Loucy (cell line): ENCODE measurements around the gene YWHAQ.

ENCODE experiments used
- CTCF ChIP-seq: fragments of 200-600 bp; sonication (generic); conservative IDR thresholded peaks from 2 replicates; pipeline ENCODE4 v1.5.1; 2014; ENCODE audit warnings: mild to moderate bottlenecking, antibody characterized with exemption, low read length
- EZH2phosphoT487 ChIP-seq: fragments of 200-600 bp; IDR thresholded peaks from 2 replicates; pipeline ENCODE4 v1.6.1; 2018; ENCODE audit warnings: antibody characterized with exemption, mild to moderate bottlenecking, moderate library complexity, borderline replicate concordance

- TF ChIP-seq CTCF: no peak
- TF ChIP-seq EZH2phosphoT487: no peak
Measured at GRCh38 chr2:9640403-9641104, 9.8 kb upstream of the YWHAQ start.
